Spleen (tissue), 7 donors: ENCODE results near the gene VCL.

Source experiments
- POLR2A ChIP-seq, 3 donors: fragments of 450-650 bp; IDR thresholded peaks; one replicate each; pipeline ENCODE4 v1.5.1; 2017; ENCODE audit warnings: antibody characterized with exemption in 3 of 3, mild to moderate bottlenecking in 1 of 3
- TF ChIP-seq, protein P1 (sequence below), 11 experiments: fragments of 200-600 bp in 7 of 11; fragments of 450-650 bp in 4 of 11; sonication (generic) in 4 of 11; IDR thresholded peaks in 8 of 11; conservative IDR thresholded peaks in 3 of 11; 1 replicate in 7 of 11; 2 replicates in 4 of 11; pipeline versions ENCODE4 v1.4.0 to v1.8.0; 2016 to 2021; ENCODE audit warnings: antibody characterized with exemption in 11 of 11, inconsistent platforms in 4 of 11, mild to moderate bottlenecking in 1 of 11
- donor health status: DM: no; HTN: no; CAD: no; lungs with moderate emphysema.
- donor health status: DM: no; HTN: no; CAD: no.
- donor health status: DM: no; HTN: no; CAD: no.

- TF ChIP-seq, protein P1, sequence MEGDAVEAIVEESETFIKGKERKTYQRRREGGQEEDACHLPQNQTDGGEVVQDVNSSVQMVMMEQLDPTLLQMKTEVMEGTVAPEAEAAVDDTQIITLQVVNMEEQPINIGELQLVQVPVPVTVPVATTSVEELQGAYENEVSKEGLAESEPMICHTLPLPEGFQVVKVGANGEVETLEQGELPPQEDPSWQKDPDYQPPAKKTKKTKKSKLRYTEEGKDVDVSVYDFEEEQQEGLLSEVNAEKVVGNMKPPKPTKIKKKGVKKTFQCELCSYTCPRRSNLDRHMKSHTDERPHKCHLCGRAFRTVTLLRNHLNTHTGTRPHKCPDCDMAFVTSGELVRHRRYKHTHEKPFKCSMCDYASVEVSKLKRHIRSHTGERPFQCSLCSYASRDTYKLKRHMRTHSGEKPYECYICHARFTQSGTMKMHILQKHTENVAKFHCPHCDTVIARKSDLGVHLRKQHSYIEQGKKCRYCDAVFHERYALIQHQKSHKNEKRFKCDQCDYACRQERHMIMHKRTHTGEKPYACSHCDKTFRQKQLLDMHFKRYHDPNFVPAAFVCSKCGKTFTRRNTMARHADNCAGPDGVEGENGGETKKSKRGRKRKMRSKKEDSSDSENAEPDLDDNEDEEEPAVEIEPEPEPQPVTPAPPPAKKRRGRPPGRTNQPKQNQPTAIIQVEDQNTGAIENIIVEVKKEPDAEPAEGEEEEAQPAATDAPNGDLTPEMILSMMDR (IDR thresholded peaks at IDR 0.05 in 8 of 11, conservative IDR thresholded peaks at IDR 0.05 in 3 of 11), result no peak
- no peak for TF ChIP-seq POLR2A (IDR thresholded peaks at IDR 0.05)
These were observed 123.0 kb downstream of the VCL start for GRCh38 chr10:74120911-74121310.
